H1 (cell line): ENCODE results near the gene FOXJ2. TPM values are rescaled to one million over a fixed set of nuclear protein-coding genes. Genes with fewer than 3 reads are reported as not detected.
A peak's percentile ranks its signal among the peaks of the same experiment; 100 is the strongest.

Experiments
- CTCF ChIP-seq, 3 experiments: IDR thresholded peaks; 1 replicate in 2 of 3; 2 replicates in 1 of 3; pipeline versions ENCODE4 v1.5.1 to v1.6.1; 2011; ENCODE audit warnings: low read length in 3 of 3, mild to moderate bottlenecking in 3 of 3, inconsistent platforms in 2 of 3, low read depth in 1 of 3, moderate library complexity in 1 of 3; ENCODE audit not compliant: insufficient read depth in 1 of 3; ENCODE audit errors: control extremely low read depth in 1 of 3
- E2F6 ChIP-seq: IDR thresholded peaks from 2 replicates; pipeline ENCODE4 v1.6.1; 2012; ENCODE audit warnings: inconsistent platforms
- HDAC2 ChIP-seq, 2 experiments: fragments of 300-600 bp in 1 of 2; sonication (generic) in 1 of 2; IDR thresholded peaks; 2 replicates each; pipeline ENCODE4 v1.6.1; 2011 to 2012; ENCODE audit warnings: low read depth in 2 of 2, low read length in 2 of 2, mild to moderate bottlenecking in 2 of 2, moderate library complexity in 2 of 2, borderline replicate concordance in 1 of 2, inconsistent platforms in 1 of 2
- JUND ChIP-seq: IDR thresholded peaks from 2 replicates; pipeline ENCODE4 v1.6.1; 2011; ENCODE audit warnings: mild to moderate bottlenecking, improper control_type of control experiment, low read length
- KDM4A ChIP-seq: IDR thresholded peaks from one replicate; pipeline ENCODE4 v1.7.1; 2012; ENCODE audit warnings: low read depth, mild to moderate bottlenecking, moderate library complexity, low read length, inconsistent platforms; ENCODE audit not compliant: severe bottlenecking
- MAX ChIP-seq: IDR thresholded peaks from 2 replicates; pipeline ENCODE4 v1.6.1; 2012; ENCODE audit warnings: inconsistent platforms
- PHF8 ChIP-seq: fragments of 200-600 bp; sonication (generic); conservative IDR thresholded peaks from 2 replicates; pipeline ENCODE4 v1.7.1; 2012; ENCODE audit warnings: low read depth, mild to moderate bottlenecking, inconsistent platforms, low read length, moderate library complexity
- RAD21 ChIP-seq, 2 experiments: IDR thresholded peaks in 1 of 2; conservative IDR thresholded peaks in 1 of 2; 2 replicates each; pipeline ENCODE4 v1.6.1; 2011; ENCODE audit warnings: low read depth in 2 of 2, low read length in 2 of 2, improper control_type of control experiment in 1 of 2, inconsistent platforms in 1 of 2, mild to moderate bottlenecking in 1 of 2, moderate library complexity in 1 of 2
- polyA plus RNA-seq, 7 experiments: library from polyadenylated mRNA; depleted of rRNA in 3 of 7; stranded (reverse) in 5 of 7; unstranded in 2 of 7; fragments of >200 nt in 5 of 7; fragments of 200-250 nt in 2 of 7; gene quantifications; 1 replicate in 5 of 7; 2 replicates in 1 of 7; 4 replicates in 1 of 7; pipeline versions ENCODE4 v1.2.1 to v1.2.3, GENCODE V29; 2011 to 2013; ENCODE audit warnings: missing spikeins in 2 of 7, mixed read lengths in 2 of 7
- total RNA-seq: library from RNA; stranded (reverse); fragmentation: NEBNext Ultra II Directional; extraction: Animal tissue kit (Norgen Biotek cat#: 25700); gene quantifications from 2 replicates; pipeline ENCODE4 v1.2.1, GENCODE V29; 2021

Gene FOXJ2
- total and polyA plus RNA-seq, 2 of the 8 experiments (the other 6 are each of a cell fraction or from before 2014, with no cell fraction given): 4.2 to 9.3 TPM

- peak in 1 of 2 experiments; percentile 70; a peak in 1 of 4 replicates for TF ChIP-seq HDAC2 (IDR thresholded peaks at IDR 0.05; ENCODE audit: borderline replicate concordance in 1 of 2, low read depth in 2 of 2, low read length in 2 of 2)
- peak; percentile 46; the same call in 1 of the 2 replicates for TF ChIP-seq PHF8
- TF ChIP-seq CTCF (IDR thresholded peaks at IDR 0.05; ENCODE audit: control extremely low read depth in 1 of 3, insufficient read depth in 1 of 3, low read depth in 1 of 3, low read length in 3 of 3): peak in 1 of 3 experiments; percentile 11; a peak in 1 of 4 replicates
- peak; percentile 68 for TF ChIP-seq KDM4A
- 0 out of 2 replicates have a peak, but pooled peaks have one; percentile 11 for TF ChIP-seq E2F6
- no peak for TF ChIP-seq JUND
- no peak; a peak in 1 of 4 replicates for TF ChIP-seq RAD21 (IDR thresholded peaks at IDR 0.05 in 1 of 2, conservative IDR thresholded peaks at IDR 0.05 in 1 of 2; ENCODE audit: low read depth in 2 of 2, low read length in 2 of 2)
- TF ChIP-seq MAX: peak; percentile 36; the same call in 1 of the 2 replicates
- TF ChIP-seq, all 59 proteins: peak for 8
These were observed at the start of gene FOXJ2 (continued) for GRCh38 chr12:8032242-8033152.
